NCI-H2196 (cell line): Measurements from ENCODE around the gene FBXO21.
"Not testable (repeated sequence)": the region's sequence is repeated elsewhere in the genome, so short reads cannot be mapped to it uniquely, and the experiment has no call there.

Experiments
- DNase-seq: peaks from one replicate; lab custom pipeline; 2025; ENCODE audit not compliant: unreplicated experiment; lab: John Stamatoyannopoulos, UW

FBXO21 gene

DNA sequence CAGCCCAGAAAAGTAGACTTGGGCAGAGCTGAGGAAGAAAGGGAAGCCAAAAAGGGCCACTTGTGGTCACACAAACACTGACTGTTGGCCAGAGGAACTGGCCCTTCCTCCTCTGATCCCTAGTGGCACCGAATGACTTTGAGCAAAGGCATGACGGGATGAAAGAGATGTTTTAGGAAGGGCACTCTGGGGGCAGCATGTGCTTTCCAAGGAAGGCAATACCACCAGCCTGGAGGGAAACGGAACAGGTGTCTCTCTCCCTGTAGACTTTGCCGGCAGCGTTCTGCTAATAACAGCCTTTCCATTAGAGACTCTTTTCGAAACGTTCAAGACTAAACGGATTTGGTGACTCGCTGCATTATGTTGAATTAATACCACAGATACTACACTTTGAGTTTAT lies 12.3 kb upstream of the FBXO21 start:
- no peak for DNase-seq

DNA sequence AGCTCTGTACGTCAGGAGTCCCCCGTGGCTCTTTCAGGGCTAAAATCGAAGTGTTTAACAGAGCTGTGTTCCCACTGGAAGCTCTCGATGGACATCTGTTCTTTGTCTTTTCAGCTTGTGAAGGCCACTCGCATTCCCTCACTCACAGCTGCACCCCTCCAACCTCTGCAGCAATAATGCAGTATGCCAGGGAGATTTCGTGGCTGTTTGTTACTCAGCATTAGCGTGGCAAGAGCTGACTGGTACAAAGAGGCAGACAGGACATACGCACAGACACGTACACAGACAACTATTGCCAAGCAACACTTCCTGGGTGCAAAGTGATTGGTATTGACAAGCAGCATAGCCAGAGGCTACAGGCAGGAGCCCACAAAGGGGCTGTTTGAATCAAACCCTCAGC lies 11.8 kb upstream of the FBXO21 start:
- DNase-seq, result no peak

DNA sequence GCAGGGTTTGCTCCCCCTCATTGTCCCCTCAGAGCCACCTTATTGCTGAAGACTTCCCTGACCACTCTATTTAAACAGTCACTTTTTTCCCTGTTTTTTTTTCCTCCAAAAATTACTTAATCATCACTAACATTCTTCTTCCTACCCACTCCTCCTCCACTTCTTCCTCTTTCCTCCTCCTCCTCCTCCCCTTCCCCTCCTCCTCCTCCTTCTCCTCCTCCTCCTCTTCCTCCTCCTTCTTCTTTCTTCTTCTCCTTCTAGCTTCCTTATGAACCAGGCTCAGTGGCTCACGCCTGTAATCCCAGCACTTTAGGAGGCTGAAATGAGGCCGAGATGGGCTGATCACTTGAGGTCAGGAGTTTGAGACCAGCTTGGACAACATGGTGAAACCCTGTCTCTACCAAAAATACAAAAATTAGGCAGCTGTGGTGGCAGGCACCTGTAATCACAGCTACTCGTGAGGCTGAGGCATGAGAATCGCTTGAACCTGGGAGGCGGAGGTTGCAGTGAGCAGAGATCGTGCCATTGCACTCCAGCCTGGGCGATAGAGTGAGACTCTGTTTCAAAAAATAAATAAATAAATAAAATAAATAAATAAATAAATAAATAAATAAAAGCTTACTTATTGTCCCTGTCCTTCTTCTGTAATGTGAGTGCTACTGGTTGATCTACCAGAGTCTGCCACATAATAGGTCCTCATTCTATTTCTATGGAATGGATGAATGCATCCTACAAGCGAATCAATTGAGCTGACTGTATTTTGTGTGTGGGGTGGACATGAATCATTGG lies 9.9 kb upstream of the FBXO21 start:
- DNase-seq, result not testable (repeated sequence)

DNA sequence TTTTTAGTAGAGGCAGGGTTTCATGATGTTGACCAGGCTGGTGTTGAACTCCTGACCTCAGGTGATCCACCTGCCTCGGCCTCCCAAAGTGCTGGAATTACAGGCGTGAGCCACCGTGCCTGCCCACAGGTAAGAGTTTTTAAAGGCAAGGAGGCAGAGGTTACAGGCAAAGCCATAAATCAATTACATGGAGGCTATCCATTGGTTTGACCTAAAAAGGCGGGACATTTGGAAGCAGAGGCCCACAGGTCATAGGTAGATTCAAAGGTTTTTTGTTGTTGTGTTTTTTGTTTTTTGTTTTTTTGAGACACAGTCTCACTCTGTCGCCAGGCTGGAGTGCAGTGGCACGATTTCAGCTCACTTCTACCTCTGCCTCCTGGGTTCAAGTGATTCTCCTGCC lies 6.1 kb upstream of the FBXO21 start:
- DNase-seq, result not testable (repeated sequence)

DNA sequence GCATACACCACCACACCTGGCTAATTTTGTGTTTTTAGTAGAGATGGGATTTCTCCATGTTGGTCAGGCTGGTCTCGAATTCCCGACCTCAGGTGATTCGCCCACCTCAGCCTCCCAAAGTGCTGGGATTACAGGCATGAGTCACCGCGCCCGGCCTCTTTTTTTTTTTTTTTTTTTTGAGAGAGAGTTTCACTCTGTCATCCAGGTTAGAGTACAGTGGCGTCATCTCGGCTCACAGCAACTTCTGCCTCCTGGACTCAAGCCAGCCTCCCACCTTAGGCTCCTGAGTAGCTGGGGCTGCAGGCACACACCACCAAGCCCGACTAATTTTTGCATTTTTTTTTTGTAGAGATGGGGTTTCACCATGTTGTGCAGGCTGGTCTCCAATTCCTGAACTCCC lies 4.8 kb upstream of the FBXO21 start:
- not testable (repeated sequence) for DNase-seq

DNA sequence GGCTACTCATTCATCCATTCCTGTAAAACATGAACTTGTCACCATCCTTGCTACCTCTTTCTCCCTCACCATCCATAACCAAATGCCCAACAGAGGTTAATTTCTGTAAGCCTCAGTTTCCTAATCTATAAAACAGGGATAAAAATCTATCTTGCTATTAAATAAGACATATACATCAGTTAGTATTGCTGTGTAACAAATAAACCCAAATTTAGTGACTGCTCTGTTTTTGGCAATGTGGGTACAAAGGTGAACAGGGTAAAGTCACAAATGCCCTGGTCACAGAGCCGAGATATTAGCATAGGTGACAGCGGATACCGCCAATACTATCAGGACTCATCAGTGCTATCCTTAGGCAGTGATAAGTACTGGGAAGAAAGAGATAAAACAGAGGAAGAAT lies 3.6 kb upstream of the FBXO21 start:
- DNase-seq, result no peak

DNA sequence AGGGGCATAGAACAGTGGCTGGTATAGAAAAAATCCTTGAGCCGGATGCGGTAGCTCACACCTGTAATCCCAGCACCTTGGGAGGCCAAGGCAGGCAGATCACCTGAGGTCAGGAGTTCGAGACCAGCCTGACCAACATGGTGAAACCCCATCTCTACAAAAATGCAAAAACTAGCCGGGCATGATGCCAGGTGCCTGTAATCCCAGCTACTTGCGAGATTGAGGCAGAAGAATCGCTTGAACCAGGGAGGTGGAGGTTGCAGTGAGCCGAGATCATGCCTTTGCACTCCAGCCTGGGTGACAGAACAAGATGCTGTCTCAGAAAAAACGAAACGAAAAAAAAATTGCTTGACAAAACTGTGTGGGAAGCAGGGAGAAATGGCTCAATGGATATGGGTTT lies 2.3 kb upstream of the FBXO21 start:
- not testable (repeated sequence) for DNase-seq

DNA sequence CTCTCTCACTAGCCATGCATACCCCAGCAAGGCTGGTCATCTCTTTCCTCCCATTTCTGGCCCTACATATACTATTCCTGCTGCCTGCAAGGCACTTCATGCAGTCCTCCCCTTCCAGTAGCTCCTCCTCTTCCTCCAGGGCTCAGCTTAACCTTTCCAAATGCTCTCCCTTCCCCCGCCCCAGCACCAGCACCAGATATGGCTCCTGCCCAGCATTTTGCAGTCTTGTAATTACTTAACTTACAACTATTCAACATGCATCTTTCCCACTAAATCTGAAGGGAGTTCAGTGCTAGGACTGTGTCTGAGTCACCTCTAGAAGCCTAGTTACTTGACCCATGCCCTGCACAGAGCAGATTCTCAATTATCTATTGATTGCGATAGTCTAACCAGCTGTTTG lies 1.8 kb upstream of the FBXO21 start:
- peak; percentile 20 for DNase-seq

DNA sequence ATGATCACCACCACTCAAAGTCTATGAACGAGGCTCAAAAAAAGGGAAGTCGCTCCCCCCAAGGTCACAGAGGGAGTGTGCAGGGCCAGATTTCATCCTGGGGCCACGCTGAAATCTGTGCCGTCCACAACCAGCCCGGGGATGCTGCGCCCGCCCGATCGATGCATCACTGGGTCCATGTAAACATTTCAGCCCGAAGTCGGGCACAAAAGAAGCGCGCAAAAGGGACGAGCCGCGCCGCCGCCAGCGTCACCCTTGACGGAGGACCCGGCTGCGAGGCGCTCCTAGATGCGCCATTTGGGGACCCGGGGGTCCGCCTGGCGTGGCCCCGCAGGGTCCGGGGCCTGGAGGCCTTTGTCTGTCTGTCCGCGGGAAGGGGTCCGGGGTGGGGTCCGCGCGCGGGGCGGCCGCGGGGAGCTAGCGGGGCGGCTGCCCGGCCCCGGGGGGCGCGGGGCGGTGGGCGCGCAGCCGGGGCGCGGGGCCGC lies 503 bp downstream of the FBXO21 start:
- peak; percentile 13 for DNase-seq

DNA sequence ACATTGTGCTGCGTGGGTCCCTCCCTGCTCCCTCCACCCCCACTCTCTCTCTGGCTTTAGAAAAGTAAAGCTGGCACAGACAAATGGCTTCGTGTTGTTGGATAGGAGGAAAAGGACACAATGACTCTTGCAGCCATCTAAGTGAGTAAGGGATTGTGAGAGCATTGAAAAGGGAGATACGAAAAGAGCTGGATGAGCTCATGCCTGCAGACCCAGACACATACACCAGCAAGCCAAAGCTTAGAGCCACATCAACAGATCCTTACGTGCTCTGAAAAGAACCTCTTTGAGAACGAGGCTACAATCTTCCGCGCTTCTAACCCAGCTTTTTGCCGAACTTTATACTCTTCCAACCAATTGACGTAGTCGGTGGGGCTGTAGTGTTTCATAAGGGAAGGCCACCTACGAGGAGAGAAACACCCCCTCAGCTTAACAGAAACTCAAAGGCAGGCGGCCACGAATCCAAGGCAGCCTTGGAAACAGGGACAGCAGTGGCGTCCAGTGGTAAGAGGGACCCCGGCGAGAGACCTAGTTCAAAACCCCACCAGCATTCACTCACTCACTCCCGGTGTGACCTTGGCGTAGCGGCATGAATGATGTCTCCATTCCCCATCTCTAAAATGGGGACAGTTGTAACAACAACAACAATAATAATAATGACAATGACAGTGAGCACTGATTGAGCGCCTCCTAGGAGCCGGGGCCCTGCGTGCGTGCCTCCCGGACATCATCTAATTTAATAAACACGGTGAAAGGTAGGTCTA lies 1.1 kb downstream of the FBXO21 start:
- no peak for DNase-seq

DNA sequence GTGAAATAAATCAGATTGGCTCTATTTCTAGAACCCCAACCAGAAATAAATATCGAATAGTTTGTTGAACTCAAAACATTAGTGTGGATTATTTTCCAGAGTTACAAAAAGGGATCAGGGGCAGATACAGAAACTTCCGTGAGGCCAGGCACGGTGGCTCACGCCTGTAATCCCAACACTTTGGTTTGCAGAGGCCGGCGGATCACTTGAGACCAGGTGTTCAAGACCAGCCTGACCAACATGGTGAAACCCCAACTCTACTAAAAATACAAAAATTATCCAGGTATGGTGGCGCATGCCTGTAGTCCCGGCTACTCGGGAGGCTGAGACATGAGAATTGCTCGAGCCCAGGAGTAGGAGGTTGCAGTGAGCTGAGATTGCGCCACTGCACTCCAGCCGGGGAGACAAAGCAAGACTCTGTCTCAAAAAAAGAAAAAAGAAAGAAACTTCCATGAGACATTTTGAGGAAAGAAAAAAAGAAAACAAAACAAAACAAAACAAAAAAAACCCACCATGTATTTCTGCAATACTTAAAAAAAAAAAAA lies 2.1 kb downstream of the FBXO21 start:
- DNase-seq, result no peak

DNA sequence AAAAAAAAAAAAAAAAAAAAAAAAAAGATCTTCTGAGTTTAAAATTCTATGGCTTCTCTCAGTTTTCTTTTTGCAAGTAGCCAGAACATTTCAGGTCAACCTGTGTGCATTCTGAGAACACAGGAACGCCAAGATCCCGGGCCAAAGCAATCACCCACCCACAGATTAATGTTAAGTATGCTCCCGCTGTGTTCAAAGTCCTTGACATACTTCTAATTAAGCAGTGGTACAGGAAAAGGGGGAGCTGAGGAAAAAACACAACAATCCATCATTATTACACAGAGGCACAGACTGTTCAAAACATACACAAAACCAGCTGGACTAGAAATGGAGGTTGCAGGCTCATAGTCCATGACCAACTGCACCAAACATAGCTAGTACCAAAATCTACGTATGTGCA lies 2.8 kb downstream of the FBXO21 start:
- no peak for DNase-seq

DNA sequence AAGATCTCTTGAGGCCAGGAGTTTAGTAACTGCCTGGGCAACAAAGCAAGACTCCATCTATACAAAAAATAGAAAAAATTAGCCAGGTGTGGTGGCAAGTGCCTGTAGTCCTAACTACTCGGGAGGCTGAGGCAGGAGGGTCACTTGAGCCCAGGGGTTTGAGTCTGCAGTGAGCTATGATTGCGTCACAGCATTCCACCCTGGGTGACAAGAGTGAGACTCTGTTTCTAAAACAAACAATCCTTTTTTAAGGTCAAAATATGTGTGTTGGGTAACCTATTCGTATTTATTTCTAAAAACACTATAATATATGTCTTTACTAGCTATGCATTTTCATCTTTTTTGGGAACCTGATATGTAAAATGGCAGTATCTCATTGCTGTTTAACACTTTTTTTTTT lies 7.4 kb downstream of the FBXO21 start:
- DNase-seq, result no peak

DNA sequence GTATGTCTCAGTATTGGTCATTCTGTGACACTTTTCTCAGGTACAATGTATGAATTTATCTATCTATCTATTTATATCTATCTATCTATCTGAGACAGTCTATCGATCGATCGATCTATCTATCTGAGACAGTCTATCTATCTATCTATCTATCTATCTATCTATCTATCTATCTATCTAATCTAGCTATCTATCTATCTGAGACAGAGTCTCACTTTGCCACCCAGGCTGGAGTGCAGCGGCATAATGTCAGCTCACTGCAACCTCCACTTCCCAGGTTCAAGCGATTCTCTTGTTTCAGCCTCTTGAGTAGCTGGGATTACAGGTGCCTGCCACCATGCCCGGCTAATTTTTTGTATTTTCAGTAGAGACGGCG lies 8.8 kb downstream of the FBXO21 start:
- DNase-seq, result not testable (repeated sequence)

DNA sequence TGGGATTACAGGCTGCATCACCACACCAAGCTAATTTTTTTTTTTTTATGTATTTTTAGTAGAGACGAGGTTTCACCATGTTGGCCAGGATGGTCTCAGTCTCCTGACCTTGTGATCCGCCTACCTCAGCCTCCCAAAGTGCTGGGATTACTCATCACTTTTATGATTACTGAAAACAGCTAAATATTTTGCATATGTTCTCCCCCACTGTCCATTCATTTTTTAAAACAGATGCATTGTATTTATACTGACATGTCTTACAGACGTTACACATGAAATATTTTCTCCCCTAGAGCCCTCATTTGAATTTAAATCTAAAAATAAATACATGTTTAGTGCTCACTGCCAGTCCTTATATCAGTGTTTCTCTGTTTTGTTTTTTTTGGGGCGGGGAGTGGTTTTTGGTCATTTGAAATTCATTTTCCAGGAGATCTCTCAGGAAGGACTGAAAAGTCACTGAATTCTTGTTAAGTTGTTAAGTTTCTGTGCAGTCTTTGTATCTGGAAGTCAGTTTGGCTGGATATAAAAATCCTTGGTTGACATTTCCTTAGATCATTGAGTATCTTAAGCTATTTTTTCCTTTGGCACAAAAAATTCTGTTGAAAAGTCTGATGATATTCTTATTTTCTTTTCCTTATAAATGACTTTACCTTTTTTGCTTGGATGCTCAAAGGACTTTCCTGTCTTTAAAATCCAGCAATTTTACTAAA lies 9.4 kb downstream of the FBXO21 start:
- no peak for DNase-seq

DNA sequence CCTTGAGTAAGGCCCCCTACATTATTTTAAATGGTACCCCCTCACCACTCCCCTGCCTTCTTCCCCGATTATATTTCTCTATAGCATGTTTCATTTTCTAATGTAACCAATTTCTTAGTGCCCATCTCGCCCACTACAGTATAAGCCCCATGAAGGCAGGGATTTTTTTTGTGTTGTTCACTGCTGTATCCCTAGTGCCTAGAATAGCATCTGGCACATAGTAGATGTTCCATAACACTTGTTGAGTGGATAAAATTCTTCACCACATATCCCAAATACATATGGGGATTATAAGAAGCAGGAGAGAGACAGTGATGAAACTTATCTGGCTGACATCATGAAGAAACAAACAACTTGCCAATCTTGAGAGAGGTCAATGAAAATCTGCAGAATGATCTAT lies 11.5 kb downstream of the FBXO21 start:
- no peak for DNase-seq

DNA sequence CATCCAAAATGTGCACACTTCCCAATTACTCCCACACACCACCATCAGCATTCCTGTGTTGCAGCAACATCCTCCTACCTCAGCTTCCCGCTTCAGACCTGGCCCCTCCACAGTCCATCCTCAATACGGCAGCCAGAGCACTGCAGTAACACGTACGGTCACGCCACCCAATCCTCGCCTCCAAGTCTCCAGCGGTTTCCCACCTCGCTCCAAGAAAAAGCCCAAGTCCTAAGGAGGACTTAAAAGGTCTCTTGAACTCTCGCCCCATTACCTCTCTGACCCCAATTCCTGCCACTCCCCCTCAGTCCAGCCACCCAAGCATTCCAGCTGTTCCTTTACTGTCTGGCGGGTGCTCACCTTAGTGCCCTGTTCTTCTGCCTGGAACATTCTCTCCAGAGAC lies 12.0 kb downstream of the FBXO21 start:
- no peak for DNase-seq

DNA sequence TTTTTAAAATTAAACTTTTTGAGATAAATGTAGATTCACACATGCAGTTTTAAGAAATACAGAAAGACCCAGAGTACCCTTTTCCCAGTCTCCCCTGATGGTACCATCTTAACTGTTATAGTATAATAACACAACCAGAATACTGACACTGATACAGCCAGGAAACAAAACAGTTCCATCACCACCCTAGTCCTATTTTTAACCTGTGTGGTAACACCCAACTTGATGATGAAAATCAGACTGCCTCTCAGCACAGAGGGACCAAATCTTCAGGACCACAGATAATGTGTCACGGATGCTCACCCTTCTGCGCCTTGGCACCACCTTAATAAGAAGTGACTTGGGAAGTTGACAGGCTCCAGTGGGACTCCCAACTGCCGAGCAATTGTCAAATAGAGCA lies 18.1 kb downstream of the FBXO21 start:
- DNase-seq, result no peak

DNA sequence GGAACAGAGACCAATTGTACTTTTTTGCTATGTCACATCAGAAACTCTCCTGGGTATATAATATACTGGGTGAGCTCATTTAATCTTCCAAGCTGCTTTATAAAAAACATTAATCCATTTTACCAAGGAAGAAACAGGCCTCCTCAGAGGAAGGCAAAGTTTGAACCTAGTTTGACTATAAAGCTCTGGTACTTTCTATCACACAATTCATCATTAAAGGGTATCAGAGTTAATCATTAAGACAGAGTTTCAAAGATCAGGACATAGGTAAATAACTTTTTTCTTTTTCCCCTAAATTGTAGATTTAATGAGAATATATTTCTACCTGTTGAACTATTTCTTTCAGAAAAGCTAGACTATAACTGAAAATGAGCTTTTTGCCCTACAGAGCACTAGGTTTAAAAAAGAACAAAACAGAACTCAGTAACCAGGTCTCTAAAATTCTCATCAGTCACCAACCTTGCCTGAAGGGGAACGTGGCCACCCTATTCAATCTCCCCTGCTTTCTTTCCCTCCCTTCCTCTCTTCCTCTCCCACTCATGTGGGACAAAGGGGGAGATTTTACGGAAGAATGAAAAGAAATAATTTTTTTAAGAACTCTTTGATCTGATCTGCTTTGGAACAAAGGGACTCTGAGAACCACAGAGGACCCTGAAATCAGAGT lies 18.6 kb downstream of the FBXO21 start:
- no peak for DNase-seq

DNA sequence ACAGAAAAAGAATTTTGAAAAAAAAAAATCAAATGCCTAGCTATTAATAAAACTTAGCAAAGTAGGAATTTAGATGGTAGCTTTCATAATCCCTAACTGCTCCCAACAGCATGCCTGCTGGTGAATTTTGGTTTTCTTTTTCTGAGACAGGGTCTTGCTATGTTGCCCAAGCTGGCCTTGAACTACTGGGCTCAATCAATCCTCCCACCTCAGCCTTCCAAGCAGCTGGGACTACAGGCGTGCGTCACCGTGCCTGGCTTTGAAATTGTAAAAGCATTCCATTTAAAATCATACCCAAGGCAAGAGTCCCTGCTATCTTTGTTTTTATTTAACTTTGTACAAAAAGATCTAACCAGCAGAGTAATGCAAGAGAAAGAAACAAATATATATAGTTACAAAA lies 20.7 kb downstream of the FBXO21 start:
- no peak for DNase-seq

DNA sequence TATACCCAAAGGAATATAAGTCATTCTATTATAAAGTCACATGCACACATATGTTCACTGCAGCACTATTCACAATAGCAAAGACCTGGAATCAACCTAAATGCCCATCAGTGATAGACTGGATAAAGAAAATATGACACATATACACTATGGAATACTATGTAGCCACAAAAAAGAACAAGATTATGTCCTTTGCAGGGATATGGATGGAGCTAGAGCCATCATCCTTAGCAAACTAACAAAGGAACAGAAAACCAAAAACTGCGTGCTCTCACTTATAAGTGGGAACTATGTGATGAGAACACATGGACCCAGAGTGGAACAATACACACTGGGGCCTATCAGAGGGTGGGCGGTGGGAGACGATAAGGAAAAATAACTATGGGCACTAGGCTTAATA lies 21.3 kb downstream of the FBXO21 start:
- no peak for DNase-seq
